GM12878 (cell line): ENCODE results near the gene DAPK3. TPM values are rescaled to one million over a fixed set of nuclear protein-coding genes. Genes with fewer than 3 reads are reported as not detected.

Experiments used
- ATF3 ChIP-seq: IDR thresholded peaks from 2 replicates; pipeline ENCODE4 v1.6.1; 2011; ENCODE audit warnings: low read depth, mild to moderate bottlenecking, low read length, moderate library complexity, borderline replicate concordance; ENCODE audit errors: extremely low read depth
- FOXK2 ChIP-seq: fragments of 450-650 bp; IDR thresholded peaks from 2 replicates; pipeline ENCODE4 v1.6.1; 2017; ENCODE audit warnings: mild to moderate bottlenecking, moderate library complexity
- FOXM1 ChIP-seq: IDR thresholded peaks from 2 replicates; pipeline ENCODE4 v1.6.1; 2012; ENCODE audit warnings: low read depth, mild to moderate bottlenecking, inconsistent platforms, low read length, moderate library complexity
- HDAC2 ChIP-seq: fragments of 200-600 bp; sonication (generic); IDR thresholded peaks from 2 replicates; pipeline ENCODE4 v1.6.1; 2017
- HDAC6 ChIP-seq: fragments of 200-600 bp; sonication (generic); IDR thresholded peaks from one replicate; pipeline ENCODE4 v1.8.0; 2017; ENCODE audit warnings: antibody characterized with exemption; ENCODE audit not compliant: unreplicated experiment
- MTA3 ChIP-seq: IDR thresholded peaks from 2 replicates; pipeline ENCODE4 v1.6.1; 2012; ENCODE audit warnings: low read length, inconsistent platforms, borderline replicate concordance
- NRF1 ChIP-seq: conservative IDR thresholded peaks from 2 replicates; pipeline ENCODE4 v1.6.1; 2011; ENCODE audit warnings: mild to moderate bottlenecking, low read depth, low read length, improper control_type of control experiment
- SUPT20H ChIP-seq: IDR thresholded peaks from 2 replicates; pipeline ENCODE4 v1.6.1; 2011; ENCODE audit warnings: low read depth, mild to moderate bottlenecking, low read length, moderate library complexity, borderline replicate concordance; ENCODE audit not compliant: control insufficient read depth
- TCF12 ChIP-seq: IDR thresholded peaks from 2 replicates; pipeline ENCODE4 v1.6.1; 2011; ENCODE audit warnings: low read depth, mild to moderate bottlenecking, low read length
- YBX1 ChIP-seq: fragments of 450-650 bp; IDR thresholded peaks from 2 replicates; pipeline ENCODE4 v1.6.1; 2016; ENCODE audit warnings: antibody characterized with exemption
- polyA plus RNA-seq, 11 experiments: library from polyadenylated mRNA; depleted of rRNA in 4 of 11; unstranded in 6 of 11; stranded (reverse) in 5 of 11; fragments of >200 nt; fragmentation: Nextera tagmentation in 4 of 11; fragmentation: Illumina TruSeq in 1 of 11; extraction: Ambion mirVana in 4 of 11; extraction: Trizol in 1 of 11; gene quantifications; 1 replicate in 1 of 11; 2 replicates in 10 of 11; pipeline versions ENCODE4 v1.2.1 to v1.2.3, GENCODE V29; 2011 to 2016; ENCODE audit warnings: inconsistent platforms in 2 of 11, missing spikeins in 2 of 11, low read depth in 1 of 11
- total RNA-seq, 4 experiments: library from RNA; depleted of rRNA in 3 of 4; stranded (reverse); fragments of >200 nt in 3 of 4; fragmentation: Illumina TruSeq in 1 of 4; extraction: Trizol in 1 of 4; gene quantifications; 2 replicates each; pipeline versions ENCODE4 v1.2.1 to v1.2.3, GENCODE V29; 2013 to 2021
- TF ChIP-seq, protein P1 (sequence below): fragments of 450-650 bp; conservative IDR thresholded peaks from 2 replicates; pipeline ENCODE4 v1.6.1; 2017; ENCODE audit warnings: mild to moderate bottlenecking, moderate library complexity
- TF ChIP-seq, protein P2 (sequence below): fragments of 450-650 bp; IDR thresholded peaks from 2 replicates; pipeline ENCODE4 v1.6.1; 2014; ENCODE audit warnings: mild to moderate bottlenecking

DAPK3 gene
- total and polyA plus RNA-seq, 10 of the 15 experiments (the other 5 are each of a cell fraction or from before 2014, with no cell fraction given): 0.13 to 46.4 (median 24.8) TPM

DNA sequence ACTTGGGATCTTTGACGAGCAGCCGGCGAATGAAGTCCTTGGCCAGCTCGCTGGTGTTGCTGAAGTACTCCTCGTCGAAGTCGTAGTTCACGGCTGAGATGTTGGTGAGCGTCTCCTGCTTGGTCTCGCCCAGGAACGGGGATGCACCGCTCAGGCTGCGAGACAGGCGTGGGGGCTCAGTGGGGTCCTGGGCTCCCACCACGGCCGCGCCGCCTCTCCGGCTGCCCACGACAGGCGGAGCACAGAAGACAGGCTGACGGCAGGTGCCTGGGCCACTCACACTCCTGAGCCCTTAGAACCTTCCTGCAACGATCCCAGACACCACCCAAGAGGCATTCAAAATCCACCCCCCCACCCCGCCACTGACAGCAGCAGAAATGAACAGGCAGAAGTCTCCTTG, 9.9 kb downstream of the DAPK3 start (continued):
- TF ChIP-seq, protein P1, sequence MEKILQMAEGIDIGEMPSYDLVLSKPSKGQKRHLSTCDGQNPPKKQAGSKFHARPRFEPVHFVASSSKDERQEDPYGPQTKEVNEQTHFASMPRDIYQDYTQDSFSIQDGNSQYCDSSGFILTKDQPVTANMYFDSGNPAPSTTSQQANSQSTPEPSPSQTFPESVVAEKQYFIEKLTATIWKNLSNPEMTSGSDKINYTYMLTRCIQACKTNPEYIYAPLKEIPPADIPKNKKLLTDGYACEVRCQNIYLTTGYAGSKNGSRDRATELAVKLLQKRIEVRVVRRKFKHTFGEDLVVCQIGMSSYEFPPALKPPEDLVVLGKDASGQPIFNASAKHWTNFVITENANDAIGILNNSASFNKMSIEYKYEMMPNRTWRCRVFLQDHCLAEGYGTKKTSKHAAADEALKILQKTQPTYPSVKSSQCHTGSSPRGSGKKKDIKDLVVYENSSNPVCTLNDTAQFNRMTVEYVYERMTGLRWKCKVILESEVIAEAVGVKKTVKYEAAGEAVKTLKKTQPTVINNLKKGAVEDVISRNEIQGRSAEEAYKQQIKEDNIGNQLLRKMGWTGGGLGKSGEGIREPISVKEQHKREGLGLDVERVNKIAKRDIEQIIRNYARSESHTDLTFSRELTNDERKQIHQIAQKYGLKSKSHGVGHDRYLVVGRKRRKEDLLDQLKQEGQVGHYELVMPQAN: no peak
- TF ChIP-seq, protein P2, sequence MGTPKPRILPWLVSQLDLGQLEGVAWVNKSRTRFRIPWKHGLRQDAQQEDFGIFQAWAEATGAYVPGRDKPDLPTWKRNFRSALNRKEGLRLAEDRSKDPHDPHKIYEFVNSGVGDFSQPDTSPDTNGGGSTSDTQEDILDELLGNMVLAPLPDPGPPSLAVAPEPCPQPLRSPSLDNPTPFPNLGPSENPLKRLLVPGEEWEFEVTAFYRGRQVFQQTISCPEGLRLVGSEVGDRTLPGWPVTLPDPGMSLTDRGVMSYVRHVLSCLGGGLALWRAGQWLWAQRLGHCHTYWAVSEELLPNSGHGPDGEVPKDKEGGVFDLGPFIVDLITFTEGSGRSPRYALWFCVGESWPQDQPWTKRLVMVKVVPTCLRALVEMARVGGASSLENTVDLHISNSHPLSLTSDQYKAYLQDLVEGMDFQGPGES: no peak
- TF ChIP-seq YBX1: no peak
- TF ChIP-seq NRF1: no peak
- no peak for TF ChIP-seq HDAC2
- no peak for TF ChIP-seq FOXK2
- no peak for TF ChIP-seq MTA3
- no peak for TF ChIP-seq HDAC6
- no peak for TF ChIP-seq TCF12
- no peak for TF ChIP-seq SUPT20H
- TF ChIP-seq FOXM1: no peak
- no peak for TF ChIP-seq ATF3
